Testis (tissue), 2 donors: Measurements from ENCODE around the gene ZNF775.

ENCODE experiments used
- POLR2A ChIP-seq: fragments of 450-650 bp; IDR thresholded peaks from one replicate; pipeline ENCODE4 v1.6.1; 2017; ENCODE audit warnings: antibody characterized with exemption, mild to moderate bottlenecking, moderate library complexity
- TF ChIP-seq, protein P1 (sequence below), 3 experiments: fragments of 450-650 bp in 2 of 3; fragments of 200-600 bp in 1 of 3; sonication (generic) in 1 of 3; IDR thresholded peaks; one replicate each; pipeline ENCODE4 v1.5.1; 2016 to 2019; ENCODE audit warnings: antibody characterized with exemption in 3 of 3, mild to moderate bottlenecking in 2 of 3, moderate library complexity in 1 of 3

DNA sequence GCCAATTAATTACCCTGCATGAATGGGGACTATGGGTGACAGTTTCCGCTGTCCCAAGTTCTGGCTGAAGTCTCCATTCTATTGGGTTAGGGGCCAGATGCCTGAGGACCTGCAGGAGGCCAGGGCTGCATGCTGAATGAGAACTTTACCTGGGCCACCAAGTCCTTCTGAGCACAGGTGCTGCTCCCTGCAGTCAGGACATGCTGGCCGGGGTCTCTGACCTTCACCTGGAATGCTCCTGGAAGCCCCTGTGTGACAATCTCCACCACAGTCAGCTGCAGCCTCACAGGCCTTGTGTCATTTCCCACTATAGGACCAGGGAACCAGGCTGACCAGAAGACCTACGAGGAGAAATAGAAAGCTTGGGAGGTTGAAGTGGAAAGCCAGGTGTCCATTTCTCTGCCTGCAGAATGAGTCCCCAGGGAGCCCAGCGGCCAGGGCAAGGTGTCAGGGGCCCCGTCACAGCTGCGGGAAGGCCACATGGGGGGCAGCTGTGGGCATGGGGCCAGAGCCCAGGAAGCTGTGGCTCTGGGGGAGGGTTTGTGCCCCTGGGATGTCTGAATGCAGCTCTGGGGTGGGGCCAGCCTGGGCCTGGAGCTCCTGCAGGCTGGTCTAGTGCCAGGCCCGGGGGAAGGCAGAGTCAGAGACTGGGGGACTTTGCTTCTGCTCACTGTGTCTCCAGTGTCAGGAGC, 65.7 kb downstream of the ZNF775 start:
- no peak for TF ChIP-seq POLR2A
- TF ChIP-seq, protein P1, sequence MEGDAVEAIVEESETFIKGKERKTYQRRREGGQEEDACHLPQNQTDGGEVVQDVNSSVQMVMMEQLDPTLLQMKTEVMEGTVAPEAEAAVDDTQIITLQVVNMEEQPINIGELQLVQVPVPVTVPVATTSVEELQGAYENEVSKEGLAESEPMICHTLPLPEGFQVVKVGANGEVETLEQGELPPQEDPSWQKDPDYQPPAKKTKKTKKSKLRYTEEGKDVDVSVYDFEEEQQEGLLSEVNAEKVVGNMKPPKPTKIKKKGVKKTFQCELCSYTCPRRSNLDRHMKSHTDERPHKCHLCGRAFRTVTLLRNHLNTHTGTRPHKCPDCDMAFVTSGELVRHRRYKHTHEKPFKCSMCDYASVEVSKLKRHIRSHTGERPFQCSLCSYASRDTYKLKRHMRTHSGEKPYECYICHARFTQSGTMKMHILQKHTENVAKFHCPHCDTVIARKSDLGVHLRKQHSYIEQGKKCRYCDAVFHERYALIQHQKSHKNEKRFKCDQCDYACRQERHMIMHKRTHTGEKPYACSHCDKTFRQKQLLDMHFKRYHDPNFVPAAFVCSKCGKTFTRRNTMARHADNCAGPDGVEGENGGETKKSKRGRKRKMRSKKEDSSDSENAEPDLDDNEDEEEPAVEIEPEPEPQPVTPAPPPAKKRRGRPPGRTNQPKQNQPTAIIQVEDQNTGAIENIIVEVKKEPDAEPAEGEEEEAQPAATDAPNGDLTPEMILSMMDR (IDR thresholded peaks at IDR 0.05): no peak
